ENCODE results near the gene PRR3. TPM values are rescaled to one million over a fixed set of nuclear protein-coding genes. Genes with fewer than 3 reads are reported as not detected.

Gene PRR3
- 10 to 100 TPM in 2 of 5 donors, under 1 TPM in 1, not detected in 2; 0.89 to 10.7 (median 10.5) TPM for total RNA-seq
- polyA plus RNA-seq = 1 to 10 TPM; 4.1 to 7.1 (median 5.5) TPM
- long read RNA-seq, donor 1, partial matches to known transcripts = 0 of 1 reads
- long read RNA-seq, donor 1, other reads (novel, unspliced or antisense) = 0 of 1 reads
- long read RNA-seq, donor 2, partial matches to known transcripts = 0 of 1 reads
- long read RNA-seq, donor 2, other reads (novel, unspliced or antisense) = 0 of 1 reads
- long read RNA-seq, donor 3 = 0 reads
- long read RNA-seq, donor 4, partial matches to known transcripts = 0 of 1 reads
- long read RNA-seq, donor 4, other reads (novel, unspliced or antisense) = 0 of 1 reads
- long read RNA-seq, donor 5, partial matches to known transcripts = 0 of 7 reads
- long read RNA-seq, donor 5, other reads (novel, unspliced or antisense) = 0 of 7 reads
- long read RNA-seq, donor 6, partial matches to known transcripts = 0 of 2 reads
- long read RNA-seq, donor 6, other reads (novel, unspliced or antisense) = 0 of 2 reads
- long read RNA-seq, donor 7, partial matches to known transcripts = 0 of 5 reads
- long read RNA-seq, donor 7, other reads (novel, unspliced or antisense) = 0 of 5 reads
- long read RNA-seq, donor 8, partial matches to known transcripts = 0 of 5 reads
- long read RNA-seq, donor 8, other reads (novel, unspliced or antisense) = 0 of 5 reads
- long read RNA-seq, donor 9, partial matches to known transcripts = 0 of 5 reads
- long read RNA-seq, donor 9, other reads (novel, unspliced or antisense) = 0 of 5 reads
- long read RNA-seq, donor 10, partial matches to known transcripts = 0 of 1 reads
- long read RNA-seq, donor 10, other reads (novel, unspliced or antisense) = 0 of 1 reads

GRCh38 chr6:30556906-30557682 is at the start of gene PRR3:
Gene PRR3 (plus strand): TSS chr6:30557295. CDS start chr6:30557345, 50 bp downstream.
- no peaks in the 10 kb centered on the region for H3K9me3 ChIP-seq
- H3K4me1 ChIP-seq = peaks cover 17 to 36% (median 28%) of the 10 kb centered on the region in 4 donors
- peaks cover 18 to 38% (median 33%) of the 10 kb centered on the region in 4 donors for H3K36me3 ChIP-seq
- H3K27ac ChIP-seq = peak within 1 kb of the TSS; percentile 97 to 100 (median 98)
- H3K4me3 ChIP-seq = peak within 1 kb of the TSS; percentile 82 to 98 (median 93)
- 0 to 1% (median 1%) methylated on average over 40 to 42 of the region's 42 CpGs for WGBS, 5 donors
- DNase-seq = peak; percentile 89 to 97
- H3K27me3 ChIP-seq = no peaks in the 10 kb centered on the region
- intact Hi-C loops (cut with DNase I; ENCODE audit: low total_unique reads) = no loop called here
- TF ChIP-seq EP300 (IDR thresholded peaks at IDR 0.05) = no peak
- peak in 2 of 3 donors; percentile 67 to 75 for TF ChIP-seq POLR2AphosphoS5 (IDR thresholded peaks at IDR 0.05)
- TF ChIP-seq POLR2A (IDR thresholded peaks at IDR 0.05) = peak in 1 of 4 donors; percentile 39
- TF ChIP-seq, protein P1, sequence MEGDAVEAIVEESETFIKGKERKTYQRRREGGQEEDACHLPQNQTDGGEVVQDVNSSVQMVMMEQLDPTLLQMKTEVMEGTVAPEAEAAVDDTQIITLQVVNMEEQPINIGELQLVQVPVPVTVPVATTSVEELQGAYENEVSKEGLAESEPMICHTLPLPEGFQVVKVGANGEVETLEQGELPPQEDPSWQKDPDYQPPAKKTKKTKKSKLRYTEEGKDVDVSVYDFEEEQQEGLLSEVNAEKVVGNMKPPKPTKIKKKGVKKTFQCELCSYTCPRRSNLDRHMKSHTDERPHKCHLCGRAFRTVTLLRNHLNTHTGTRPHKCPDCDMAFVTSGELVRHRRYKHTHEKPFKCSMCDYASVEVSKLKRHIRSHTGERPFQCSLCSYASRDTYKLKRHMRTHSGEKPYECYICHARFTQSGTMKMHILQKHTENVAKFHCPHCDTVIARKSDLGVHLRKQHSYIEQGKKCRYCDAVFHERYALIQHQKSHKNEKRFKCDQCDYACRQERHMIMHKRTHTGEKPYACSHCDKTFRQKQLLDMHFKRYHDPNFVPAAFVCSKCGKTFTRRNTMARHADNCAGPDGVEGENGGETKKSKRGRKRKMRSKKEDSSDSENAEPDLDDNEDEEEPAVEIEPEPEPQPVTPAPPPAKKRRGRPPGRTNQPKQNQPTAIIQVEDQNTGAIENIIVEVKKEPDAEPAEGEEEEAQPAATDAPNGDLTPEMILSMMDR (IDR thresholded peaks at IDR 0.05) = no peak

DNA sequence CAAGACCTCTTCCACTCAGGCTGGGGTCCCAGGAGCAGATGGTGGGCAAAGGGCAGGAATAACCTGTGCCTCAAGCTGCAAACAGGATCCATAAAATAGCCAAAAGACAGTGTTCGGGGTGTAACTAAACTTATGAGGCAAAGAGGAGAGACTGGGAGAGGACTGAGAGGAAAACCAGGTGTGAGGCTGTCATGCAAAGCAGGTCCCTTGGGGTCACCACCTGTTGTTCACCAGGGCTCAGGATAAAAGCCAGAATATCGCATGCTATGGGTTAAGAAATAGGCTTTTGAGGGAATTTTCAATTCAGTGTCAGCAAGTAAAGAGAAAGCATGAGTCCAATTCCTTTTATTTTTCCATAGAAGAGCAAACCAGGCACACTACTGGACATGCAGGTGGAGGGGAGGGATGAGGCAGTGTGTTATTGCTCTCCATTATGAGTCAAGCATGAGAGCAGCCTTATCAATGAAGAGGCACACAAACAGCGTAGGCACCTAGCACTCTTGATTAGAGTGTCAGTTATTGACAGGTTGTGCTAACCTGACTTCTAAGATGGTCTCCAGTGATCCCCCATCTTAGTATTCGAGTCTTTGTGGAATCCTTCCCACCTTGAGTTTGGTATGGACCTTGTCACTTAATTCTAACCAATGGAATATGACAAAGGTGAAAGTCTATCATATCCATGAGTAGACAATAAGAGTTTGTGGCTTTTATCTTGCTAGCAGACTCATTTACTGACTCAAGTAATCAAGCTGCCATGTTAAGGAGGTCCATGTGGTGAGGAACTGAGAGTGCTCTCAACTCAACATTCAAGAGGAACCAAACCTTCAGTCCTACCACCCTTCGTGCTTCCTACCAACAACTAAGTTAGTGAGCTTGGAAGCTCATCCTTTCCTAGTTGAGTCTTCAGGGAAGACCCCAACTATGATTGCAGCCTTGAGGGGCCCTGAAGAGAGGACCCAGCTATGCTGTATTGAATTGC is 49.0 kb upstream of the PRR3 start:
- intact Hi-C loops (cut with DNase I; ENCODE audit: low total_unique reads) = no loop called here
- TF ChIP-seq POLR2A (IDR thresholded peaks at IDR 0.05) (no peak), POLR2AphosphoS5 (IDR thresholded peaks at IDR 0.05) (no peak), EP300 (IDR thresholded peaks at IDR 0.05) (no peak)
- TF ChIP-seq, protein P1 (IDR thresholded peaks at IDR 0.05) = no peak
- Histone ChIP-seq H3K4me1 (peaks cover 0 to 17% (median 0%) of the 10 kb centered on the region in 4 donors), H3K27me3 (no peaks in the 10 kb centered on the region), H3K4me3 (no peak overlapping the region), H3K9me3 (no peaks in the 10 kb centered on the region), H3K36me3 (no peaks in the 10 kb centered on the region), H3K27ac (peak overlapping the region; percentile 21 to 72 (median 47))
- DNase-seq = no peak
- WGBS, 5 donors = 78 to 86% (median 81%) methylated on average over 5 of the region's 5 CpGs

DNA sequence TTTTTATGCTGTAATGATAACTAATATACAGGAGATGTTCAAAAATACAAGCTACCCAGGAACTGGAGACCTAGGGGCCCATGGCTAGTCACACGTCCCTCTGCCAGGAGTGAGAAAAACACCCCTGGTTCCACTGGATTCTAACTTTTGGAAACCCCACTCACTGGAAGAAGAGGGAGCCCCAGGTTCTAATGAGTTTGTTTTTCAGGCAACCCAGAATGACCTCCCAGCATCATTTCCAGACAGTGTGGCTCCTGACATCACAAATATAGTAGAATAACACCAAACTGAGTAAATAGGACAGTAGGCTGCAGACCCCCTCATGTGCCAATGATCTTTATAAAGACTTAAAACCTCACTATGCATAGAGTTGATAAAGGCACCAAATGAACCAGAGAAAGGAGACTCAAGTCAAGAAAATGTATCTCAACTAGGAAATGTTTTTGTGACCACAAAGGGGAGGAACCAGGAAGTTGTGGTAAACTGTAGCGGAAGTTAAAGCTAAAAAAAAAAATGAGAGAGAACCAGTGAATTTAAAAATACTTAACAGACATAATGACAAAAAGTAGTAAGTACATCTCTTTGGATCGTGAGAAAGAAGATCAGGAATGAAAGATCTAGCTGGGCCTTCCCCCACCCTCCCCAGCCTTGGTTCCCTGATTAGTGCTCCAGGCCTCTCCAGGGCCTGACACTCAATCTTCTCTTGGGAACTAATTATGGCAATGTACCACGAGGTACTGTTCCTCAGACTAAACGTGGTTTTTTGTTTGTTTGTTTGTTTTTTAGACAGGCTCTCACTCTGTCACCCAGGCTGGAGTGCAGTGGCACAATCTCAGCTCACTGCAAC is 48.0 kb upstream of the PRR3 start:
- intact Hi-C loops (cut with DNase I; ENCODE audit: low total_unique reads) = no loop called here
- TF ChIP-seq POLR2A (IDR thresholded peaks at IDR 0.05) = no peak
- TF ChIP-seq, protein P1 (IDR thresholded peaks at IDR 0.05) = no peak
- no peak for TF ChIP-seq POLR2AphosphoS5 (IDR thresholded peaks at IDR 0.05)
- TF ChIP-seq EP300 (IDR thresholded peaks at IDR 0.05) = no peak
- peak in 1 of 2 donors; percentile 55 for DNase-seq
- peak overlapping the region; percentile 47 to 72 (median 63) for H3K27ac ChIP-seq
- peaks cover 0 to 17% (median 0%) of the 10 kb centered on the region in 4 donors for H3K4me1 ChIP-seq
- no peaks in the 10 kb centered on the region for H3K27me3 ChIP-seq
- WGBS, 5 donors = 29 to 45% (median 35%) methylated on average over 5 of the region's 5 CpGs
- H3K36me3 ChIP-seq = no peaks in the 10 kb centered on the region
- no peaks in the 10 kb centered on the region for H3K9me3 ChIP-seq
- H3K4me3 ChIP-seq = no peak overlapping the region

Measured in stomach (tissue), 19 donors.